ENCODE data around the gene DCPS. TPM values are rescaled to one million over a fixed set of nuclear protein-coding genes. Genes with fewer than 3 reads are reported as not detected.

DCPS gene
- polyA plus RNA-seq, 6 donors from 2014 or later: 28.4 to 49.1 (median 39.5) TPM

GRCh38 chr11:126336671-126337101, 32.8 kb downstream of the DCPS start:
- ATAC-seq (ENCODE audit: low read depth in 2 of 2) (no peak), DNase-seq (no peak)
- H3K27me3 Mint-ChIP-seq: no peaks in the 10 kb centered on the region
- H3K36me3 Mint-ChIP-seq: peaks cover 34 to 64% of the 10 kb centered on the region in 2 donors
- H3K4me3 Mint-ChIP-seq: no peak overlapping the region
- H3K4me1 Mint-ChIP-seq: peaks cover 6 to 12% (median 9%) of the 10 kb centered on the region in 3 donors
- H3K27ac Mint-ChIP-seq: peak overlapping the region in 2 of 6 donors; percentile 58 to 70
- H3K9me3 Mint-ChIP-seq: no peaks in the 10 kb centered on the region

- Mint-ChIP-seq H3K4me3 (no peak overlapping the region), H3K9me3 (no peaks in the 10 kb centered on the region), H3K27ac (peak overlapping the region in 3 of 6 donors; percentile 37 to 70 (median 58)), H3K36me3 (peaks cover 36 to 67% of the 10 kb centered on the region in 2 donors), H3K4me1 (peaks cover 6 to 12% (median 9%) of the 10 kb centered on the region in 3 donors), H3K27me3 (no peaks in the 10 kb centered on the region)
- ATAC-seq (ENCODE audit: low read depth in 2 of 2): no peak
- no peak for DNase-seq
Measured at GRCh38 chr11:126337126-126337473, 33.2 kb downstream of the DCPS start.

DNA sequence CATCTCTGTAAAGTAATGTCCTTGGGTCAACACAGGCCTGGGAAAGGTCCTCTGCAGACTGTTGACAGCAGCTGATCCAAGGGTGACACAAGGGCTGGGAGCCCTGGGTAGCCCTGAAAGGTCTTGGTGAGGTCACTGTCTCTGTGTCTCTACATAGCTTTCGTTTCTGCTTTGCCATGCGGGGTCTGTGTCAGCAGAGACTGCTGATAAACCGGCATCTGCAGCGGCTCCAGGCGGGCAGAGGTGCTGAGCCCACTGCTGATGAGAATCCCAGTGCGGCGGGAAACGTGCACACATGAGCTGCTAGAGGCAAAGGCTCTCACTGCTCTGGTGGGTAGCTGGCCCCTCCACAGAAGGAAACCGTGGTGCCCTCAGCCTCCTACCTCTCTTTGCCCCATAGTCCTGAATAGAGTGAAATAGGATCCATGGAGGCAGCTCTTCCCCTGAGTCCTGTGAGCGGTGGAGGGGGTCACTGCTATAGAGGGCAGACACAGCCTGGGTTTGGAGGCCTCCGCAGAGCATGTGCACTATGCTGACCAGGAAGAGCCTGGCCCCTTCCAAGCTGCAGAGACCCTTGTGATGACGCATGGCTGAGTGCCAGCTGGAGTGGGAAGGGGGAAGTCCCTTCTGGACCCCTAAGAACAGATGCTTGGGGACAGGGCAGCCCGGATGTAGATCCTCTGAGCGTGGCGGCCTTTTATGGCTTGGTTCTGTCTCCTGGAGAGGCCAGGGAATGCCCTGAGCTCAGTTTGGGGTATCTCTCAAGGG, 33.8 kb downstream of the DCPS start:
- no peaks in the 10 kb centered on the region for H3K9me3 Mint-ChIP-seq
- H3K27ac Mint-ChIP-seq: peak overlapping the region in 1 of 6 donors; percentile 52
- H3K36me3 Mint-ChIP-seq: peaks cover 31 to 69% of the 10 kb centered on the region in 2 donors
- ATAC-seq (ENCODE audit: low read depth in 2 of 2) (no peak), DNase-seq (no peak)
- H3K4me3 Mint-ChIP-seq: no peak overlapping the region
- peaks cover 6 to 12% (median 9%) of the 10 kb centered on the region in 3 donors for H3K4me1 Mint-ChIP-seq
- no peaks in the 10 kb centered on the region for H3K27me3 Mint-ChIP-seq

DNA sequence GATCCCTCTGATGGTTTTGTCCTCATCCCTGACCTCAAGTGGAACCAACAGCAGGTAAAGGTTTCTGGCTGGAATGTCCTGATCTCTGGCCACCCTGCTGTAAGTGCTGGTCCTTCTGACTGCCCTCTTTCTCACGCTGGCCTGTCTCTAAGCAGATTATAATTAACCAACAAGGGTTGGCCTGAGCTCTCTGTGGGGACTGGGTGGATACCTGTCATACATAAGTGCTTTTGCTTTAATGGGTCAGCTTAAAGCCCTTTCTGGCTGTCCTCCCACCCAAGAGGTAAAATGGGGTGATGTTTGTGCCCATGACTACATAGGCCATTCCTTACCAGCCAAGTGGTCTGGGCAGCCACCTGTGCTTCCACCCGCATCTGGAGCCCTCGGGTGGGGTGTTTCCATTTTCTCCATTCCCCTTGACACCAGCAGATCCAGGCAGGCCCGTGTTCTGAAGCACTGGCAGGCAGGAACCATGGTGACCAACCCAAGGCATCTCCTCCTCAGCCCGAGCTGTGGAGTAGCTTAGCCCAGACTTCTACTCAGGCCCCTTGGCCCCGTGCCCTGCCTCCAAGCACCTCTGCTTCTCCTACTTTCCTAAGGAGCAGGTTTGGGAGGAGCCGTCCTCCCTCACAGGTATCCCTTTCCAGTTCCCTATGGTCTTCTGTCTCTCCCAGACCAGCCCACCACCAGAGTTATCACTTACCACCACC, 34.6 kb downstream of the DCPS start:
- H3K27me3 Mint-ChIP-seq: no peaks in the 10 kb centered on the region
- peaks cover 34 to 65% of the 10 kb centered on the region in 2 donors for H3K36me3 Mint-ChIP-seq
- H3K27ac Mint-ChIP-seq: peak overlapping the region in 1 of 6 donors; percentile 85
- ATAC-seq (ENCODE audit: low read depth in 2 of 2): no peak
- DNase-seq: no peak
- H3K4me3 Mint-ChIP-seq: no peak overlapping the region
- no peaks in the 10 kb centered on the region for H3K9me3 Mint-ChIP-seq
- peaks cover 6 to 12% (median 9%) of the 10 kb centered on the region in 3 donors for H3K4me1 Mint-ChIP-seq

DNA sequence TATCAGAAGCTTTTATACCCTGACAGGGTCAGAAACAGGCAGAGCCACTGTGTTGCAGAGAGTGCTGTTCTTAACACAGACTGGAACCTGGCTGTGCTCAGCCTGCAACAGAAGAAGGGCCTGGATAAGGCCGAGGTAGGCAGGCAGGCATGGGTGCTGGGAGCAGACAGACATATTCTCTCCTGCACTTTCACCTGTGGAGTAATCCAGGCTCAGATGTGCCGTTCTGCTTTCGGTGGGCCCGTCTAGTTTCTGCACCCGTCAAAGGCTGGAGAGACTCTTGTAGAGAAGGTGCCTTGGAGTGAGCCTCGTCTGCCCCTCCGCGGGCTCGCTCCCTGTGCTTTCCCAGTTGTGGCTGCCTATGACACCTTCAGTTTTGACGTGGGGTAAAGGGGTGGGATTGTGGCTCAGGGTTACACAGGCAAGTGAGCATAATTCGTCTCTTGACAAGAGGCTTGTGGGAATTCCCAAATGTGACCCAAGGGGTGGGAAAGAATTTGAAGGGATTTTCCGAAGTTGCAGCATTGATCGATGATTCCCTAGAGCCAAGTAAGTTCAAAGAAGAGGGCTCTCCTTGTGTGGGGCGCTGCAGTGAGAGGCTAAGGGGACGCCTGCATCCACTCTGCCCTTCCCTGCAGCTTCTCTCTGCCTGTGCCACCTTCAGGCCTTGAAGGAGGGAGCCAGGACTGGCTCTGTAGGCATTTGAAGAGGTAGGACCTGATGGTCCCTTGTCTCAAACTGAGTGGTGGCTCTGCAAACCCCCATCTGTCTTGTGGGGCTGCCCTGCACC, 35.4 kb downstream of the DCPS start:
- Mint-ChIP-seq H3K4me3 (no peak overlapping the region), H3K4me1 (peaks cover 6 to 12% (median 9%) of the 10 kb centered on the region in 3 donors), H3K27me3 (no peaks in the 10 kb centered on the region), H3K9me3 (no peaks in the 10 kb centered on the region), H3K36me3 (peaks cover 31 to 66% of the 10 kb centered on the region in 2 donors), H3K27ac (no peak overlapping the region)
- DNase-seq (no peak), ATAC-seq (ENCODE audit: low read depth in 2 of 2) (no peak)

- H3K27me3 Mint-ChIP-seq: no peaks in the 10 kb centered on the region
- peaks cover 36 to 68% of the 10 kb centered on the region in 2 donors for H3K36me3 Mint-ChIP-seq
- no peak overlapping the region for H3K4me3 Mint-ChIP-seq
- ATAC-seq (ENCODE audit: low read depth in 2 of 2) (no peak), DNase-seq (no peak)
- H3K27ac Mint-ChIP-seq: no peak overlapping the region
- H3K9me3 Mint-ChIP-seq: no peaks in the 10 kb centered on the region
- H3K4me1 Mint-ChIP-seq: peaks cover 6 to 9% (median 7%) of the 10 kb centered on the region in 3 donors
Measured at GRCh38 chr11:126339863-126340434, 36.1 kb downstream of the DCPS start.

DNA sequence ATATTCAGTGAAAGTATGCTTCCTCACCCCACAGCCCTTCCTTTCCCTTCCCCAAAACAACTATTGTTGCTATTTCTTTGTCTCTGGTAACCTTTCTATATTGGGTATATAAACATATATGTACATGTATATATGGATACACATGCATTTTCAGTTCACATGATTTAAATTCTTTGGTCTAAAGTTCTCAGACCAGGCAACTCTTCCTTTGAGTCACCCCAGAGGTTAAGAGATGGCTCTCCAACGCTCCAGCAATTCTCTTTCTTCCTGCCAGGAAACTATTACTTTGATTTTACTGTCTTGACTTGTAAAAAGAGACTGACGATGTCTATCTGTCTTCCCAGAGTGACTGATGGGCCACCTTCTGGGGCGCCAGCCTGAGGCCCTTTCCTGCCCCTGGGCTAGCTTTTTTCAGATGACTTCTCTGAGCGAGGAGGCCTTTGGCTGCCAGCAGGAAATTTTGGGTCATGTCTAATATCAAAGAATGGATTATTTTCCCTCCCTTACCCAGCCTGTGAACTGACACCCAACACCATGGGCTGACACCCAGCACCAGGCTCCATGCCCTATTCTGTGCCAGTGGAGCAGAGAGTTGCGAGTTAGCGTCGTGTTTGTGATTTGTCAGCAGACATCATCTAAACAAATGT, 37.2 kb downstream of the DCPS start:
- Mint-ChIP-seq H3K9me3 (no peaks in the 10 kb centered on the region), H3K4me3 (no peak overlapping the region), H3K4me1 (peaks cover 4 to 5% (median 4%) of the 10 kb centered on the region in 3 donors), H3K27ac (peak overlapping the region in 3 of 6 donors; percentile 26 to 59 (median 49)), H3K36me3 (peaks cover 35 to 63% of the 10 kb centered on the region in 2 donors), H3K27me3 (no peaks in the 10 kb centered on the region)
- DNase-seq: no peak
- ATAC-seq (ENCODE audit: low read depth in 2 of 2): no peak

DNA sequence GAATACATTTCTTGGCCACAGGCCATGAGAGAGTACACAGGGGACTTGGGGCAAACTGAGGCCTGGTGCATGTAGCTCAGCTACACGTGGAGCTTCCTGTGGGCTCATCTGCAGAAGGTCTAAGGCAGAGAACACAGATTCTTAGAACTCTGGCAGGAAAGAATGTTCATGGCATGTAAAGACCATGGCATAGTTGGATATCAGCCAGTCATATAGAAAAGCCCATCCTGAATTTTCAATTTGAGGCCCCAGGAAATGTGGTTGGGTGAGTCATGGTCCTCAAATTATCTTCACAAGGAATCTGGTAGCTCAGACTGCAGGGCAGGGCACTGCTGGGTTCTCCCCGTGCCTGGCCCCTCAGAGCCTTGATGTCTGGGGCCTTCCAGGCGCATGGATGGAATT, 37.9 kb downstream of the DCPS start:
- H3K9me3 Mint-ChIP-seq: no peaks in the 10 kb centered on the region
- no peak overlapping the region for H3K4me3 Mint-ChIP-seq
- no peaks in the 10 kb centered on the region for H3K4me1 Mint-ChIP-seq
- H3K27ac Mint-ChIP-seq: no peak overlapping the region
- ATAC-seq (ENCODE audit: low read depth in 2 of 2): no peak
- peaks cover 32 to 59% of the 10 kb centered on the region in 2 donors for H3K36me3 Mint-ChIP-seq
- no peaks in the 10 kb centered on the region for H3K27me3 Mint-ChIP-seq
- DNase-seq: no peak

DNA sequence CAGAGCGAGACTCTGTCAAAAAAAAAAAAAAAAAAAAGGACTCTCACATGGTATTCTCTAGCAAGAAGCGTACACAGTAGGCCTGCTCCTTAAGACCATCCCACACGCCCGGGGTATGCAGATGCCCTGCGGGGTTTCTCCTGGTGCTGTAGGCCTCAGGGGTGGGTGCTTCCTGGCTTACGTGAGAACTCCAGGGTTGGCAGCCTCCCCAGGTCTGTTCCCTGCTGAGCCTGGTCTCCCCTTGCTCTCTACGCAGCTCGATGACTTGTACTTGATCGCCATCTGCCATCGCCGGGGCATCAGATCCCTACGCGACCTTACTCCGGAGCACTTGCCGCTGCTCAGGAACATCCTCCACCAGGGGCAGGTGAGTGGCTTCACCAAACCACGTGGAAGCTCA, 39.2 kb downstream of the DCPS start:
- H3K27ac Mint-ChIP-seq: peak overlapping the region in 1 of 6 donors; percentile 13
- ATAC-seq (ENCODE audit: low read depth in 2 of 2): no peak
- no peaks in the 10 kb centered on the region for H3K9me3 Mint-ChIP-seq
- peaks cover 32 to 59% of the 10 kb centered on the region in 2 donors for H3K36me3 Mint-ChIP-seq
- no peak overlapping the region for H3K4me3 Mint-ChIP-seq
- H3K4me1 Mint-ChIP-seq: no peaks in the 10 kb centered on the region
- no peaks in the 10 kb centered on the region for H3K27me3 Mint-ChIP-seq
- no peak for DNase-seq

DNA sequence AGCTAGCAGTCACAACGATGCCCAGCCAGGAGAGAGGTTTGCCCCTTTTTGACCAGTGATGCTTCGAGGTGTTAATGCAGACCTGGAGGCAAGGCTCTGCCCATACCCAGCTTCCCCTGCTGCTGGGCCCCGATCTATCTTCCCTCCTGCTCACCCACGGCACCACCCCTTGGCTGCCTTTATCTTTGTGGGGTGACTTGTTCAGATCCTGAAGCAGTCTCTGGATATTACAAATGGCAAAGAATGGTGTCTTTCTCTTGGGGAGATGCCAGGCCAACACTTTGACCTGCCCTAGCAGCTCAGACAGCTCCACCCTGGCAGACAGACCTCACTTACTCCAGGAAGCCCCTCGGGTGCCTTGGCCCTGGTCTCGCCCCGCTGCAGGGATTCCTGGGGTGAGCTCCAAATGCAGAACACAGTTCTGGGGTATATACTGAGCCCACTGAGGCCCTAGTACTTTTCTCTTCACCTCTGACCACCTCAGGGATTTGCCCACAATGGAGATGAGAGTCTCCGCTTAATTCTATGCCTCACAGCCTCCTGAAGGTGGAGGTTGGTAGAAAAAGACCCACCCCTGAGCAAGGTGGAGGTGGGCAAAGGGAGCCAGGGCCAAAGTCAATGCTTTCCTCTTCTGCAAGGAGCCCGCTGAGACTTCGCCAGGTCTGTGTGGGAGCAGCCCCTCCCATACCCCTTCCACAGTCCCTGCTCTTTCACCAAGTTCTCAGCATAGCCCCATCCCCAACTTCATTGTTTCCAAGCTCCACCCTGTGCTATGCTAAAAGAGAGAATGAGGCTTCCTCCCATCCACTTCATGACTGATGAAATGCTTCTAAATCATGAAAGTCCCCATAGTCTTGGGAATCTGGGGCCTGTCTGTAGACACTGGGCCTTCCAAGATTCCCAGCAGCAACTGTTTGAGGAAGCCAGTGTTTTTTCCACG, 40.6 kb downstream of the DCPS start:
- H3K27me3 Mint-ChIP-seq: no peaks in the 10 kb centered on the region
- ATAC-seq (ENCODE audit: low read depth in 2 of 2) (no peak), DNase-seq (no peak)
- no peak overlapping the region for H3K27ac Mint-ChIP-seq
- no peak overlapping the region for H3K4me3 Mint-ChIP-seq
- H3K36me3 Mint-ChIP-seq: peaks cover 29 to 49% of the 10 kb centered on the region in 2 donors
- peaks cover 0 to 6% (median 0%) of the 10 kb centered on the region in 3 donors for H3K4me1 Mint-ChIP-seq
- no peaks in the 10 kb centered on the region for H3K9me3 Mint-ChIP-seq

- no peaks in the 10 kb centered on the region for H3K27me3 Mint-ChIP-seq
- H3K27ac Mint-ChIP-seq: no peak overlapping the region
- H3K36me3 Mint-ChIP-seq: peaks cover 26 to 44% of the 10 kb centered on the region in 2 donors
- no peaks in the 10 kb centered on the region for H3K9me3 Mint-ChIP-seq
- ATAC-seq (ENCODE audit: low read depth in 2 of 2) (no peak), DNase-seq (no peak)
- H3K4me3 Mint-ChIP-seq: no peak overlapping the region
- peaks cover 0 to 6% (median 0%) of the 10 kb centered on the region in 3 donors for H3K4me1 Mint-ChIP-seq
Measured at GRCh38 chr11:126345283-126345682, 41.4 kb downstream of the DCPS start.
